Keratinocyte (primary cell): Measurements from ENCODE around the gene PHACTR1. TPM values are rescaled to one million over a fixed set of nuclear protein-coding genes. Genes with fewer than 3 reads are reported as not detected.

ENCODE experiments used
- DNase-seq: peaks from one replicate; pipeline ENCODE4 v3.0.0-alpha.2; 2011; ENCODE audit warnings: low read depth, missing footprints, low spot score
- FAIRE-seq: peaks from 2 replicates; lab custom pipeline; 2011; peaks lifted over from hg19 to GRCh38; lab: Jason Lieb, UNC
- H2AFZ ChIP-seq: 2 replicates; pipeline ENCODE4 v1.6.0; 2012; ENCODE audit warnings: low read length, control low read depth, inconsistent platforms; ENCODE audit not compliant: control insufficient read depth
- H3K27ac ChIP-seq: 2 replicates; pipeline ENCODE4 v1.5.1; 2011; ENCODE audit warnings: low read length; ENCODE audit not compliant: control insufficient read depth, insufficient read depth
- H3K27me3 ChIP-seq: 3 replicates; pipeline ENCODE4 v1.6.0; 2011; ENCODE audit warnings: low read length; ENCODE audit not compliant: control insufficient read depth, insufficient read depth; ENCODE audit errors: extremely low read depth
- H3K36me3 ChIP-seq, 2 experiments: 2 replicates in 1 of 2; 3 replicates in 1 of 2; pipeline ENCODE4 v1.5.1; 2011; ENCODE audit warnings: low read length in 2 of 2, mild to moderate bottlenecking in 1 of 2; ENCODE audit not compliant: control insufficient read depth in 2 of 2, insufficient read depth in 2 of 2; ENCODE audit errors: extremely low read depth in 1 of 2
- H3K4me1 ChIP-seq: 3 replicates; pipeline ENCODE4 v1.5.1; 2011; ENCODE audit warnings: low read length; ENCODE audit not compliant: control insufficient read depth, insufficient read depth; ENCODE audit errors: extremely low read depth
- H3K4me2 ChIP-seq: 3 replicates; pipeline ENCODE4 v1.6.0; 2011; ENCODE audit warnings: low read depth, low read length; ENCODE audit not compliant: control insufficient read depth, insufficient read depth; ENCODE audit errors: extremely low read depth
- H3K4me3 ChIP-seq, 3 experiments: fragments of 200-600 bp in 1 of 3; sonication (generic) in 1 of 3; 2 replicates in 2 of 3; 3 replicates in 1 of 3; pipeline ENCODE4 v1.5.1; 2011 to 2016; ENCODE audit warnings: low read length in 3 of 3, mild to moderate bottlenecking in 3 of 3, control low read depth in 2 of 3, inconsistent platforms in 1 of 3, low read depth in 1 of 3, mixed read lengths in 1 of 3, mixed run types in 1 of 3, moderate library complexity in 1 of 3; ENCODE audit not compliant: control insufficient read depth in 2 of 3, insufficient read depth in 2 of 3; ENCODE audit errors: extremely low read depth in 1 of 3
- H3K79me2 ChIP-seq: 2 replicates; pipeline ENCODE4 v1.6.0; 2012; ENCODE audit warnings: low read length; ENCODE audit not compliant: control insufficient read depth, insufficient read depth
- H3K9ac ChIP-seq: 3 replicates; pipeline ENCODE4 v1.6.0; 2011; ENCODE audit warnings: low read length; ENCODE audit not compliant: control insufficient read depth, insufficient read depth; ENCODE audit errors: extremely low read depth
- H3K9me1 ChIP-seq: 3 replicates; pipeline ENCODE4 v1.6.0; 2011; ENCODE audit warnings: low read length; ENCODE audit not compliant: control insufficient read depth, insufficient read depth; ENCODE audit errors: extremely low read depth
- H3K9me3 ChIP-seq: 2 replicates; pipeline ENCODE4 v1.5.1; 2012; ENCODE audit warnings: low read depth, low read length; ENCODE audit not compliant: control insufficient read depth
- H4K20me1 ChIP-seq: 3 replicates; pipeline ENCODE4 v1.6.0; 2011; ENCODE audit warnings: low read length; ENCODE audit not compliant: control insufficient read depth, insufficient read depth; ENCODE audit errors: extremely low read depth
- CTCF ChIP-seq, 3 experiments: IDR thresholded peaks in 1 of 3; conservative IDR thresholded peaks in 1 of 3; optimal IDR thresholded peaks in 1 of 3; 2 replicates in 2 of 3; 3 replicates in 1 of 3; pipeline versions ENCODE3 to v1.5.1; 2011; ENCODE audit warnings: low read length in 3 of 3, mild to moderate bottlenecking in 3 of 3, moderate library complexity in 2 of 3, control low read depth in 1 of 3, inconsistent platforms in 1 of 3; ENCODE audit not compliant: insufficient read depth in 2 of 3; ENCODE audit errors: extremely low read depth in 1 of 3
- EZH2 ChIP-seq: IDR thresholded peaks from one replicate; pipeline ENCODE4 v1.6.1; 2012; ENCODE audit warnings: inconsistent platforms, mild to moderate bottlenecking, low read length, moderate library complexity
- dilution Hi-C: fragments of 300-500 bp; cut with MboI; formaldehyde crosslinking; loops from one replicate; pipeline ENCODE4 v1.7.0; 2020; ENCODE audit warnings: low sequenced_read_pairs; ENCODE audit not compliant: extremely low pct_ligation_motif_present
- polyA plus RNA-seq, 5 experiments: library from polyadenylated mRNA; depleted of rRNA in 3 of 5; stranded (reverse) in 3 of 5; stranded (forward) in 1 of 5; unstranded in 1 of 5; fragments of >200 nt; gene quantifications; 1 replicate in 1 of 5; 2 replicates in 3 of 5; 3 replicates in 1 of 5; pipeline versions ENCODE4 v1.2.1 to v1.2.3, GENCODE V29; 2011 to 2012; ENCODE audit warnings: missing spikeins in 2 of 5, low read depth in 1 of 5, low replicate concordance in 1 of 5

PHACTR1 gene
- polyA plus RNA-seq, 1 donor (not counting 4 experiments of a cell fraction or from before 2014, with no cell fraction given): 0.22 TPM

GRCh38 chr6:12709556-12710232 is 6.9 kb upstream of the PHACTR1 start:
- no peak for FAIRE-seq
- Histone ChIP-seq H3K36me3 (no peaks in the 10 kb centered on the region), H3K27me3 (peaks cover 14% of the 10 kb centered on the region), H3K27ac (no peak overlapping the region), H4K20me1 (no peaks in the 10 kb centered on the region), H3K9ac (no peak overlapping the region), H3K79me2 (no peaks in the 10 kb centered on the region), H2AFZ (no peak overlapping the region), H3K4me2 (no peak overlapping the region), H3K4me3 (no peak overlapping the region), H3K9me1 (no peaks in the 10 kb centered on the region), H3K9me3 (no peaks in the 10 kb centered on the region), H3K4me1 (no peaks in the 10 kb centered on the region)
- TF ChIP-seq CTCF (optimal IDR thresholded peaks at IDR 0.05 in 1 of 3, IDR thresholded peaks at IDR 0.05 in 1 of 3, conservative IDR thresholded peaks at IDR 0.05 in 1 of 3; ENCODE audit: extremely low read depth in 1 of 3, insufficient read depth in 2 of 3, low read length in 3 of 3): no peak
- no peak for TF ChIP-seq EZH2
- no peak for DNase-seq
- dilution Hi-C loops: no loop called here

GRCh38 chr6:12710921-12711320 is 5.6 kb upstream of the PHACTR1 start:
- Histone ChIP-seq H3K79me2 (no peaks in the 10 kb centered on the region), H3K36me3 (no peaks in the 10 kb centered on the region), H3K9me1 (no peaks in the 10 kb centered on the region), H2AFZ (no peak overlapping the region), H3K4me2 (no peak overlapping the region), H3K4me3 (no peak overlapping the region), H3K27ac (no peak overlapping the region), H3K4me1 (no peaks in the 10 kb centered on the region), H3K9me3 (no peaks in the 10 kb centered on the region), H3K9ac (no peak overlapping the region), H3K27me3 (peaks cover 17% of the 10 kb centered on the region), H4K20me1 (no peaks in the 10 kb centered on the region)
- FAIRE-seq (no peak), DNase-seq (no peak)
- TF ChIP-seq EZH2 (no peak), CTCF (optimal IDR thresholded peaks at IDR 0.05 in 1 of 3, IDR thresholded peaks at IDR 0.05 in 1 of 3, conservative IDR thresholded peaks at IDR 0.05 in 1 of 3; ENCODE audit: extremely low read depth in 1 of 3, insufficient read depth in 2 of 3, low read length in 3 of 3) (no peak)
- dilution Hi-C loops: no loop called here
